ENCODE data around the gene HSD3B7.
A peak's percentile ranks its signal among the peaks of the same experiment; 100 is the strongest.

The HSD3B7 gene

DNA sequence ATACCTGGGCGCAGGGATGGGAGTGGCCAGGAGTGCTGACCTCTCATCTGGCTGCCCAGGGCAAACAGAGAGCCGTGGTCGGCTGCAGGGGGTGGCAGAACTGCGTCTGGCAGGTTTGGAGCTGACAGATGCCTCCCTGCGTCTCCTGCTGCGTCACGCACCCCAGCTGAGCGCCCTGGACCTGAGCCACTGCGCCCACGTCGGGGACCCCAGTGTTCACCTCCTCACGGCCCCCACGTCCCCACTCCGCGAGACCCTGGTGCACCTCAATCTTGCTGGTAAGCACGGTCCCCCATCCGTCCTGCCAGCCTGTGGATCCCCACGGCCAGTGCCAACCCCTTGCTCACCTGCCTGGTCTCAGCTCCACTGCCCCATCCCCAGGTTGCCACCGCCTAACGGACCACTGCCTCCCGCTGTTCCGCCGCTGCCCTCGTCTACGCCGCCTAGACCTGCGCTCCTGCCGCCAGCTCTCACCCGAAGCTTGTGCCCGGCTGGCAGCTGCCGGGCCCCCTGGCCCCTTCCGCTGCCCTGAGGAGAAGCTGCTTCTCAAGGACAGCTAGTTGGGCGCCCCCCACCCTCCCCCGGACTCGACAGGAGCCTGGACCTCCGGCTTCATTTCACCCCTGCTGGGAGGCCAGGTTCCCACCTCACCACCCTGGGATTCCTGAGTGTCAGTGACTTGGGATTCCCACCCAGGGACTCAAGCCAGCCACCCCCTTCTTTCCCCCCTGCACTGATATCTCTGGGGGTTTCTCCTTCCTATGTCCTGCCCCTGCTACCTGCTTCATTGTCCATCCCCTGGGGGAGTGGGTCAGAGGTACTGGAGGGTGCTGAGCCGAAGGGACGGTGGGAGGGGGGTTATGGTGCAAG is 38.1 kb upstream of the HSD3B7 start:
- in situ Hi-C loops (cut with MboI; ENCODE audit: low pct_unique_long_range_greater_than_20kb, low sequenced_read_pairs, unreplicated experiment), result no loop called here
- TF ChIP-seq, protein P1, sequence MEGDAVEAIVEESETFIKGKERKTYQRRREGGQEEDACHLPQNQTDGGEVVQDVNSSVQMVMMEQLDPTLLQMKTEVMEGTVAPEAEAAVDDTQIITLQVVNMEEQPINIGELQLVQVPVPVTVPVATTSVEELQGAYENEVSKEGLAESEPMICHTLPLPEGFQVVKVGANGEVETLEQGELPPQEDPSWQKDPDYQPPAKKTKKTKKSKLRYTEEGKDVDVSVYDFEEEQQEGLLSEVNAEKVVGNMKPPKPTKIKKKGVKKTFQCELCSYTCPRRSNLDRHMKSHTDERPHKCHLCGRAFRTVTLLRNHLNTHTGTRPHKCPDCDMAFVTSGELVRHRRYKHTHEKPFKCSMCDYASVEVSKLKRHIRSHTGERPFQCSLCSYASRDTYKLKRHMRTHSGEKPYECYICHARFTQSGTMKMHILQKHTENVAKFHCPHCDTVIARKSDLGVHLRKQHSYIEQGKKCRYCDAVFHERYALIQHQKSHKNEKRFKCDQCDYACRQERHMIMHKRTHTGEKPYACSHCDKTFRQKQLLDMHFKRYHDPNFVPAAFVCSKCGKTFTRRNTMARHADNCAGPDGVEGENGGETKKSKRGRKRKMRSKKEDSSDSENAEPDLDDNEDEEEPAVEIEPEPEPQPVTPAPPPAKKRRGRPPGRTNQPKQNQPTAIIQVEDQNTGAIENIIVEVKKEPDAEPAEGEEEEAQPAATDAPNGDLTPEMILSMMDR (IDR thresholded peaks at IDR 0.05; ENCODE audit: extremely low read depth, insufficient read depth, missing control alignments), result no peak
- DNase-seq (ENCODE audit: low spot score), result no peak

DNA sequence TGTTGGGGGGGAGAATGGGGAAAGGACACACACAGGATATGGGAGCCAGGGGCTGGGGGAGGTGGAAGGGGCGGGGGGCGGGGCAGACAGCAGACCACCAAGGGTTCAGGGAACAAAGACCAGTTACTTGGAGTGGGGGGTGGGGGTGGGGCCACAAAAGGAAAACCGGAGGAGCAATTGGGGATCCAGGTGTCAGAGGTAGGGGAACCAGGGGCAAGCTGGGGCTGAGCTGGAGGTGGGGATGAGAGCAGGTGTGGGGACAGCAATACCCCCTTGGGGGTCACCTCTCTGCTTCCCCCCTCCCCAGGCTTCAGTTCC is 37.5 kb upstream of the HSD3B7 start:
- TF ChIP-seq, protein P1 (IDR thresholded peaks at IDR 0.05; ENCODE audit: extremely low read depth, insufficient read depth, missing control alignments), result no peak
- DNase-seq (ENCODE audit: low spot score), result no peak
- in situ Hi-C loops (cut with MboI; ENCODE audit: low pct_unique_long_range_greater_than_20kb, low sequenced_read_pairs, unreplicated experiment), result no loop called here

DNA sequence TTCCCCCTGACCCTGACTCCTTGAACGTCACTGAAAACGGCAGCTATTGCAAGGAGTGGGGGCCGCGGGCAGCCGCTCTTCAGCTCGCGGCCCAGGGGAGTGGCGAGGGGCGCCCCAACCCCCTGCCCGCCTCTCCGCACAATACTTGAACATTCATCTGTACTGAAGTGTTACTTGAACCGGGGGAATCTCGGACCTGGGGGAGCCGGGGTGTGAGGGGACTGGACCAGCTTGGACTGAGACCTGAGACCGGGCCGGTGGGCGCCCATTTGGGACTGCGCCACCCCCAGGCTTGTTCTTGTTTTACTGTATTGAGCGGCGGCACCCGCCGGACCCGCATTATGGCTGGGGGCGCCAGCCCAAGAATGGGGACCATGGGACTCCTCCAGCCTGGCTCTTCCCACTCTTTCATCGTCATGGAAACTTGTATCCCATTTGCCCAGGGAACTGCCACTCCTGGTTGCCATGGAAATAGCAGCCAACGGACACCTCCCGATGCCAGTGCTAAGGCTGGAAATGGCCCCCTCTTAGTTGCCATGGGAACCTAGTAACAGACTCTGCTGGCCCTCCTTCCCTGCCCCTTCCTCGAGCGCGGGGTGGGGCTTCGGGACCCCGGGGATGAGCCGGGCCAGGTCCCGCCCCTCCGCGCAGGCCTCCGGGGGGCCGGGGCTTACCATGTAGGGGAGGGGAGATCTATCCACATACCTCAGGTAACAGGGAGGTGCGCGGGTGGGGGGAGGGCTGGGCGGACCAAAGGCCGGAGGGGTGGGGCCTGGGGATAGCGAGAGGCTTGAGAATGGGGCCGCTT is 36.9 kb upstream of the HSD3B7 start:
- TF ChIP-seq, protein P1 (IDR thresholded peaks at IDR 0.05; ENCODE audit: extremely low read depth, insufficient read depth, missing control alignments), result no peak
- peak; percentile 59 for DNase-seq (ENCODE audit: low spot score)
- in situ Hi-C loops (cut with MboI; ENCODE audit: low pct_unique_long_range_greater_than_20kb, low sequenced_read_pairs, unreplicated experiment), result no loop called here

DNA sequence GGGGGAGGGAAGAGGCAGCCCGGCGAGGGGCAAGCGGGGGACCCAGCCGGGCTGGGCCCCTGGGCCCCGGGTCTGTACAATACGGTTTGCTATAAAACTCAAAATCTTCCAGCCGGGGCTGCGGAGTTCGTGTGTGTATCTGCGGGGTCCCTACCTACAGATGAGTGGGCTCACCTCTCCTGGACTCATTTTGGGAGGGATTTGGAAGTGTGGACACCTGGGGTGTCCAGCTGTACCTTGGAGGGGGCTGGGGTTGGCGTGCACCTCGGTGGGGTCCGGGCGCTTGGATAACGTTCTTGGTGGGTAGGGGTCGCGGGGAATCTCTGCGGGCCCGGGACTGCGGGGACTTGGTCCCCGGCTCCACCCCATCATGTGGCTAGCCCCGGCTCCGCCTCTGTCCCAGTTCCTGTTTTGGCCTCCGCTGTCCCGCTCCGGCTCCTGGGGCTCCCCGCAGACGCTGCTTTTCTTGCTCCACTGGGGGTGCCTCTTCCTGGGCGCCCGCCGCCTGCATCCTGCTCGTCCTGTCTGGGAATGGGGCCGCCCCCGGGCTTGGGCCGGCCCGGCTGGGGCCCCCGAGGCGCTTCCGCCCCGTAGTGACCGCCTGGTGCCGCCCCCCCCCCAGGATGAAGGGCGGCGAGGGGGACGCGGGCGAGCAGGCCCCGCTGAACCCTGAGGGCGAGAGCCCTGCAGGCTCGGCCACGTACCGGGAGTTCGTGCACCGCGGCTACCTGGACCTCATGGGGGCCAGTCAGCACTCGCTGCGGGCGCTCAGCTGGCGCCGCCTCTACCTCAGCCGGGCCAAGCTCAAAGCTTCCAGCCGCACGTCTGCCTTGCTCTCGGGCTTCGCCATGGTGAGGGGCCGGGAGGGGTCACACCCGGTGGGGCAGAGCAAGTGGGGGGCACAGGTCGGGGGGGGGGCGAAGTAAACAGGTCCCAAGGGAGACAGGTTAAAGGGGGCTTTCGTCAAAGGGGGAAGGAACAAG is 36.0 kb upstream of the HSD3B7 start, which contains the start of gene ORAI3:
Gene ORAI3 (plus strand): TSS at position 402 of the 983 bp plus-strand sequence. CDS start 222 bp downstream, at position 624.
- in situ Hi-C loops (cut with MboI; ENCODE audit: low pct_unique_long_range_greater_than_20kb, low sequenced_read_pairs, unreplicated experiment), result no loop called here

DNA sequence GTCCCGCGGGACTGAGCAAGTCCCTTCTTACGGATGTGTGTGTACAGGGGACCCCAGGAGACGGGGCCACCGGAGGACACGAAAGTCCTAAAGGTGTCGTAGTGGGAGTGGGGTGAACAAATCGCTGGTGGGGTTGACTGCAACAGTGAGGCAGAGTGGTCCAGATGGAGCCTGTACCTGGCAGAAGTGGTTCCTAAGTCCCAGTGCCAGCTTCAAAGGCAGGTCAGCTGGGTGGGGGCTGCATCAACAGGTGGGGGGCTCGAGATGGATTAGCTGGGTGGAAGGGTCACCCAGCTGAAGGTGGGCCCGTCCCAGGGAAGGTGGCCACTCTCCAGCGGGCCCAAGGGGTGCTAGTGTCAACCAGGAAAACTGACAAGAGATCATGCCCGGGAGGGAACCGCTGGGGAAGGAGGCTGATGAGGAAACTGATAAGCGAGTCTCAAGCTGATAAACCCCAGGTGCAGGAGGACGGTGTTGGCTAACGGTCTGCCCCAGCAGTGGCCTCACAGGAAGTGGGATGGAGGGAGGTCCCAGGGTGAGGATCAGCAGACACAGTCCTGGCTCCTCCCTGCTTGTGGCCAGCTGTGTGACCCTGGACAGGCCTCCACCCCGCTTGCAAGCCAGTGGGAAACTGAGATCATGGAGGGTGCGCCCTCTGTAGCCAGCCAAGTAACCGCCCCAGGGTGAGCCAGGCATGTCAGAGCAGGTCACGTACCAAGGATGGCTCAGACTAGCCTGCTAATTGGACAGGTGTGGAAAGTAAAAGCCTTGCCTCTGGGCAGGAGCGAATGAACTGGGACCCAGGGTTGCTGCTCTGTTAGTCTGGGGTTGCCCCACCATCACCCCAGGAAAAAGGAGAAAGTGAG is 35.1 kb upstream of the HSD3B7 start:
- TF ChIP-seq, protein P1 (IDR thresholded peaks at IDR 0.05; ENCODE audit: extremely low read depth, insufficient read depth, missing control alignments), result peak; percentile 30
- peak; percentile 70 for DNase-seq (ENCODE audit: low spot score)
- in situ Hi-C loops (cut with MboI; ENCODE audit: low pct_unique_long_range_greater_than_20kb, low sequenced_read_pairs, unreplicated experiment), result loop anchor here (25.0 kb wide), 2 partner anchors 487 to 937 kb away; partner anchors contain the start of genes COX6A2 and ZNF843

More for the DNA sequence above, 36.0 kb upstream of the HSD3B7 start, which contains the start of gene ORAI3:
- TF ChIP-seq, protein P1 (IDR thresholded peaks at IDR 0.05; ENCODE audit: extremely low read depth, insufficient read depth, missing control alignments), result no peak
- peak; percentile 88 for DNase-seq (ENCODE audit: low spot score)
